Measurements from ENCODE around the gene HTR1D.
A peak's percentile ranks its signal among the peaks of the same experiment; 100 is the strongest.

HTR1D gene

DNA sequence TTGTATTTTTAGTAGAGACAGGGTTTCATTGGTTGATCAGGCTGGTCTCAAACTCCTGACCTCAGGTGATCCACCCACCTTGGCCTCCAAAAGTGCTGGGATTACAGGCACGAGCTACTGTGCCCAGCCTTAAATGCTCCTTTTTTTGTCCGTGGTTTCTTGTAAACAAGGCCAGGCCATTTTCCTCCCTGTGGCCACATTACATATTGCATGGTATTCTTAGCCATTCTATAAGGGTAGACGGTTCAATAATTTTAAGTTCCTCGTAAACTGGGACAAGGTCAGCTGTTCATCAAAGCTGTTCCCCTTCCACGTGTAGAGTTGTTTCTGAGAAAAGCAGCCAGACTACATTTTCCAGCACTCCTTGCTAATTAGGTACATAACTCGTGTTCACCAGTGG lies 38.4 kb downstream of the HTR1D start:
- FAIRE-seq: no peak

DNA sequence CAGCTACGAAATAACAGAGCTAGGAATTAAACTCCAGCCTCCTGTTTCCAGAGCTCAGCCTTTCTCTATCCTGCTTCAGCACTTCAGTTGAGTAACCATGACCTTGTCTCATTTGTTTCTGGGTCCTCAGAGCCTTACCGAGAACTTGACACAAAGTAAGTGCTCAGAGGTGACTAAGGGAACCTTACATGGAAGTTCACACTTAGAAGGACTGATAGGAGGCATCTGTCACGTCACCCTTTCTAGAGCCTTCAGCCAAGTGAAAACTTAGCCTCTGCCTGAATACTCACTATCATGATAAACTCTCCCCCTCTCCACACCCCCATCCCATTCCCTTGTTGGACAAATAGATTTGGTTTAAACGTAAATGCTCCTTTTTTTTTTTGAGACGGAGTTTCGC lies 38.9 kb downstream of the HTR1D start:
- no peak for FAIRE-seq

DNA sequence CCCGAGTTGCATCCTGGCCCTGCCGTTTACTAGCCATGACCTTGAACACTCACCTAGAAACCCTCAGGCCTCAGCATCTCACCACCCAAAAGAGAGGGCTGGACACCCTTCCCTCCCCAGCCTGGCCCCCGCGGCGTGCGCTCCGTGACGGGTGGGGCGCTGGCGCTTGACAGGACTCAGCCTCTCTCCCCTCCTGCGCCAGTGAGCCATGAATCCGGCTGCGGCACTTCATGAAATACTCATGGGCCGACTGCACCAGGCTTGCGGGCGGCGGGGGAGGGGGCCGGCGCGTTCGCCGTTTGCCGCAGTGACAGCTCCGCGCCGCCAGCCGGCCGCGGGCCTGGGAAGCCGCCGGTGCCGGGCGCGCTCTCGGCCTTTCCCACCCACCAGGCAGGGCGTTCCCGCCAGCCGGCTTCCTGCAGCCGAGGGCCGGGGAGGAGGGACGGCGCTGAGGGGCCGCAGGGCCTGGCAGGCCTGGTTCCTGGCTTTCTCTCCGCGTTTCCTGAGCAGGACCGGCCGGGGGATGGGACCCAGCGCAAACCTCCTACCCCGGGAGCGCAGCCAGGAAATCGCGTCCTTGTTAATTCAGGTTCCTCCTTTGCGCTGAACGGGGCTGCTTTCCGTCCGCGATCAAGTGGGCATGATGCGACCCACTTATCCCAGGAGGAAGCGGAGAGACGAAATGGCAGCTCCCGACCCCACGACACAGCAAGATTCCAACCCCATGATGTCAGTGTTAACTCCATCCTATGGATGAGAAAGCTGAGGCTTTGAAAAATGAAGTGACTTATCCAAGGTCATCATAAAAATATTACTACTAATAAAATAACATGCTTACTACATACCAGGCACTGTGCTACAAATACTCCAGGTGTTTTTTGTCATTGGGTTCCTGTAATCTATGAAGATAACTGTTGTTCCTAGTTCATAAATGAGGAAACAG lies 39.6 kb downstream of the HTR1D start:
- FAIRE-seq: no peak

DNA sequence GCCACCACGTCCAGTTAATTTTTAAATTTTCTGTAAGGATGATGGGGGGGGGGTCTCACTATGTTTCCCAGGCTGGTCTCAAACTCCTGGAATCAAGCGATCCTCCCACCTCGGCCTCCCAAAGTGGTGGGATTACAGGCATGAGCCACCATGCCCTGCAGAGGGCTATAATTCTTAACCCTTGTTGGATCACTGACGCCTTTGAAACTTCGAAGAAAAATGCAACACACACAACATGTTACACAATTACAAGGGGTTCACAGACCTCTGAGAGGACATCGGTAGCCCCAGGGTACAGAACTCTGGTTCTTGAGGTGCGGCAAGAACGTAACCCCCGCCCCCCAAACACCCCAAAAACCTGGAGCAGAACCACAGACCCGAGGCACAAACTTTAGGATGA lies 40.3 kb downstream of the HTR1D start:
- FAIRE-seq: no peak

DNA sequence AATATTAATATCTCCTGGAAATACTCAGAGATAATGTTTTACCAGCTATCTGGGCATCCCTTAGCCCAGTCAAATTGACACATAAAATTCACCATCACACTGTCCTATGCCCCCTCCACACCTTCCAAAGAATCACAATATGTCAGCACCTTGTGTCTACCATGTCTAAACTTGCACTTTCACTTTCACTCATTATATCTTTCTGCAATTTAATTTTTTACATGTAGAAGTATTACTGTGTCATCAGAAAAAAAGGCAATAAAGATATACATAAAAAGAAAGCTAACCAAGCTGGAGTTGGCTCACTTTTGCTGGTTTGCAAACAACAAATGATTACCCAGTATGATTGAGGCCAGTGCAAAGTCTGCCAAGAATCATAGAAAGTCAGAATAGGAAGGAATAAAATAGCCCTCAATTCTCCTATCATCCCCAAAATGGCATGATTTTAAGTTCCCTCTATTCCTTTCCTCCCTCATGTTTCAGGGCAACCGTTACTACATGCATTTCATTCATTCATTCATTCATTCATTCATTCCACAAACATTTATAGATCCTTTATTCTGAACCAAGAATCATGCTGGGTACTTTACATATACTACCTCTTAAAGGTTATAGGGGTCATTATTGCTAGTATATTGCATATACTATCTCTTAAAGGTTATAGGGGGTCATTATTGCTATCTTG lies 42.7 kb downstream of the HTR1D start:
- FAIRE-seq: no peak

DNA sequence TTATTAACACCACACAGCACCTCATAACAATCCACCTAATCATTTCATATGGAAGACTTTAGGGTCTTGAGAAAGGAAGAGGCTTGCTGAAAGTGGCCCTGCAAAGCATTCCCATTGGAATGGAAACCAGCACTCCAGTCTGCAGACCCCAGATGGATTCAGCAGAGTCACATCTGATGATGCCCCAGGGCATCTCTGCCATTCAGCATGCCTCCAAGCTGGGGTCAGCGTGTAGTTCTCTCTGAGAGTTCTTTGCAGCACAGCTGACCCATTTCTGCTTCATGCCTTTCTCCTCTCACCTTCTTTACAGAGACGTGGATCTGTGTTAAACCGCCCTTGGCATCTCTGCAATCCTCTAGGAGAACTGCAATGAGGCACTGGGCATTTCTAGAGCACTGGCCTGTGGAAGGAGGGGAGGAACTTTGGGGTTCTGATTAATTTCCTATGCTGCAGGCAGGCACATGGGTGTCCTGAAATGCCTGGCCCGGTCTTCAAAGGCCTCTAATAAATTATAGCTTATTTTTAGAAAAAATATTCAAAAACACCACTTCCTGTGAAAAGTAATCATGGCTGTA lies 46.0 kb downstream of the HTR1D start:
- no peak for FAIRE-seq

DNA sequence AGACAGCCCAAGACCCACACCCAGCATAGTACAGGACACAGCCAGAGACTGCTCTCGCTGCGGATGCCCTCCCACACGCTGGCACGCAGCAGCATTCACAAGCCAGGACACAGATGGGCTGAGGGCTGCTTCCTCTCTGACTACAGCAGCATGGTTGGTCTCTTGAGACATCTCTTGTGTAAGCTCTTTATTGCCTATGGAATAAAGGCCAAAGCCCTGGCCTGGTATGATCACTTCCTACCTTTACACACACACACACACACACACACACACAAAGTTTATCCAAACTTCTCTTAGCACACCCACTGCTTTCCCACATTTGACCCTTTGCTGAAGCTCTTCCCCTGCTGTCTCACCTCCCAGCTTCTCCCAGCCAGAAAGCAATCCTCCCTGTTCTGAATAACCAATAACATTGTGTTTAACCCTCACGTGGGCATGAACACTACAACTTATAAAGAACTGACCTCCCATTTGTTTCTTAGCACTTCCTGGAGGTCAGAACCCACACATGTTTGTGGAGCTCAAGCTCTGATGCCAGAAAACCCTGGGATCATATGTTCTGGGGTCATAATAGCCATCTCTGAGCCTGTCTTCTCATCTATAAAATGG lies 47.5 kb downstream of the HTR1D start:
- FAIRE-seq: no peak

DNA sequence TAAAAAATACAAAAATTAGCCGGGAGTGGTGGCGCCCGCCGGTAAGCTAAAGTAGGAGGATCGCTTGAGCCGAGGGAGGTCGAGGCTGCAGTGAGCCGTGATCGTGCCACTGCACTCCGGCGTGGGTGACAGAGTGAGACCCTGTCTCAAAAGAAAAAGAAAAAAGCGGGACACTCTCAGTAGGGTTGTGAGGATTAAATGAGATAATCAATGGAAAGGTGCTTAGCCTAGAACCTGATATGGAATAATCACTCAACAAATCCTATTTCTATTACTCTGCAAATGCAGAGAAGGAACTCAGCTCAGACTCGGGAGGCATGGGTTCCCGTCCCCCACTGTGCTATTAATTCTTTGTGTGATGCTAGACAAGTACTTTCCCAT lies 48.1 kb downstream of the HTR1D start:
- no peak for FAIRE-seq

DNA sequence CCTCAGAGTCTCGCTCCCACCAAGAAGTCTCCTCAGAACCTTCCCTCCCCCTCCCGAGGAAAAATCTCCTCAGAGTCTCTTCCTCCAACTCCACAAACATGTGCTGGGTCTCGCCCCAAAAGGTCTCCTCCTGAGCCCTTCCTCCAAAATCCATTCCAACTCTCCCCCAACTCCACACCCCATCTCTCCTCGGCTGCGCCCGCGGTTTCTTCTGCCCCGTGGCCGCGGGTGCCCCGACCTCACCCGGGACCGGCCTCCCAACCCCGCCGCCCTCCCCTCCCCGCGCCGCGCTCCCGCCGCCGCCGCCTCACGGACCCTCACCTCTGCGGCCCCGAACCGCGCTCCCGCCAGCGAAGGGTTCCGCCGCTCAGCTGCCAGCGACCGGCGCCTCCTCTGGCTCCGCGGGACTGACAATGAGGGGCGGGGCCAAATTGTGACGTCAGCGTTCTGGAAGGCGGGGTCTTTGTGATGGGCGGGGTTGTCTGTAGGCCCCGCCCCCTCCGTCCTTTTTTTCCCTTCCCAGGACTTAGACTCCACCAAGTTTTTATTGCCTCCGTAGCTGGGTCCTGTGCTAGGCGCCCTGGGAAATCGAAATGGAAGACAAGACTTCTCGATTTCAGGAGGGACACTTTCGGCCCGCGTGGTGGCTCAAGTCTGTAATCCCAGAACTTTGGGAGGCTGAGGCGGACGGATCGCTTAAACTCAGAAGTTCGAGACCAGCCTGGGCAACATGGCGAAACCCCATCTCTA lies 48.7 kb downstream of the HTR1D start, which contains the start of gene LUZP1:
Gene LUZP1, minus strand, starts transcription at position 412 of the 750 bp plus-strand sequence.
- peak; percentile 94 for FAIRE-seq

DNA sequence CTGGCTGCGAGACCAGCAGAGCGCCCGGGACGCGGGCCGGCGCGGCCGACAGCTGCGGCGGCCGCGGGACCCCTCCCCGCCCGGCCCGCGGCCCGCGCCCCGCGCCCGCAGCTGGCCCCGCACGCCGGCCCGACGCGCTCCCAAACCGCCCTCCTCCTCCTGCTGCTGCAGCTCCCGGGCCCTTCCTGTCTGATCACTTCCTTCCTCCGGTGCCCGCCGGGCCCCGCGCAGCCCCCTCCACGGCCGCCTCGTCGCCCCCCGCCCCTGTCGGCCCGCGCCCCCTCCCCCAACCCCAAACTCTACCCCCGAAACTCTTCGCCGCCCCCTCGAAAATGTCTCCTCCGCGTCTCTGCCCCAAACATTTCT lies 49.2 kb downstream of the HTR1D start:
- FAIRE-seq: no peak

DNA sequence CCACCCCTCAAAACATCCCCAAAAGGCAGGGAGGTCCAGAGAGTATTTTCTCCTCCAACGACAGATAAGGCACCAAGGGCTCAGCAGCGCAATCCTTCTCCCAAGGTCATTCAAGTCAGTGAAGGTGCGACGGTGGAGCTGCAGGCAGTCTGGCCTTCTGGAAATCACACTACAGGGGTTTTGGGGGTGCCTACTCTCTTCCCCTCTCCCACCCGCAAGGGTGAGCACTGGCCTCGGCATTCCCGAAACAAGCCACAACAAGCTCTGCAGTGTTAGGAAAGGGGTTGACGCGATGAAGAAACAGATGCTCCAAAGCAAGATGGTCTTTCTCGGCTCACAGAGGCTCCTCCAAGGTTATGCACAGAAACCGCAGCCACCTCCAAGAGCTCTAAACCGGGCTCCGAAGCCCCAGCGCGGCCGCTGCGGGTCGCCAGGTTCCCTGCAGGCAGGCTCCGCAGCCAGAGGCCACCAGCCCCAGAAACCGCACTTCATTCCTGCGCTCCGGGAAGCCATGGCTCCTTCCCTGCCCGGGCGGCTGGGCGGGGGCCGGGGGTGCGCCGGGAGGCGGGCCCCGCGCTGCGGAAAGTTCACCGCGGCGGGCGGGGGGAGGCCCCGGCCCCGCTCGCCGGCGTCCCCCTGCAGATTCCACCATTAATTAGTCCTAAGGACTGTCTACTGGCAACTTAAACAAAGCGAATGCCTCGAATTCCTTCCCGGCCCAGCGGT lies 49.8 kb downstream of the HTR1D start:
- no peak for FAIRE-seq

DNA sequence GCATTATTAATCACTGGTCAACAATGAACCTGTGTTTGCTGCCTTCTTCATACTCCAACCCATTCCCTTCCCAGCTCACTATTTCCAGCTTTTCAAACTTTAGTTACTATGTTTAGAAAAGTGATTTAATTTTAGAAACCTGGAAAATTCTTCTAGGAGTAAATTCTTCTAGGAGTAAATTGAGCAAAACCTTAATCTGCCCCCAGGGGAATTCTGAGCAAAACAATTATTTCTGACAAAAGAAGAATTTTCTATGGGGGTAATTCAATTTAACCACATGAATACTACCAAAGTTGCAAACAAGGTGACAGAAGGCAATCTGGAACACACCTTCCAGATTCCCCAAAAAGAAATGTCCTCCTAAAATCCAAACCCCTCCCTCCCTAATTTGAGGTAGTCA lies 50.4 kb downstream of the HTR1D start:
- FAIRE-seq: no peak

DNA sequence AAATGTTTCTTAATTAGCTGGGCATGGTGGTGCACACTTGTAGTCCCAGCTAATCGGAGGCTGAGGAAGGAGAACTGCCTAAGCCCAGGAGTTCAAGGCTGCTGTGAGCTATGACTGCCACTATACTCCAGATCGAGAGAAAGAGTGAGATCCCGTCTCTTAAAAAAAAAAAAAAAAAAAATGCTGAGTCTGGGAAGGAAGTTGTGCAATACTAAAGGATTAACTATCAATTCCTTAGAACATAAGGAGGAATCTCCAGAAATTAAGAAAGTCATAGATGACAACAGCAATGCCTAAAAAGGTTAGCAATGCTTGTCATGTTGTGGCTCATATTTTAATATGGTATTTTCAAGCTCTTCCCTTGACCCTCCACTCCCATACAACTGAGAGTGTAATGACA lies 53.9 kb downstream of the HTR1D start:
- FAIRE-seq: no peak

DNA sequence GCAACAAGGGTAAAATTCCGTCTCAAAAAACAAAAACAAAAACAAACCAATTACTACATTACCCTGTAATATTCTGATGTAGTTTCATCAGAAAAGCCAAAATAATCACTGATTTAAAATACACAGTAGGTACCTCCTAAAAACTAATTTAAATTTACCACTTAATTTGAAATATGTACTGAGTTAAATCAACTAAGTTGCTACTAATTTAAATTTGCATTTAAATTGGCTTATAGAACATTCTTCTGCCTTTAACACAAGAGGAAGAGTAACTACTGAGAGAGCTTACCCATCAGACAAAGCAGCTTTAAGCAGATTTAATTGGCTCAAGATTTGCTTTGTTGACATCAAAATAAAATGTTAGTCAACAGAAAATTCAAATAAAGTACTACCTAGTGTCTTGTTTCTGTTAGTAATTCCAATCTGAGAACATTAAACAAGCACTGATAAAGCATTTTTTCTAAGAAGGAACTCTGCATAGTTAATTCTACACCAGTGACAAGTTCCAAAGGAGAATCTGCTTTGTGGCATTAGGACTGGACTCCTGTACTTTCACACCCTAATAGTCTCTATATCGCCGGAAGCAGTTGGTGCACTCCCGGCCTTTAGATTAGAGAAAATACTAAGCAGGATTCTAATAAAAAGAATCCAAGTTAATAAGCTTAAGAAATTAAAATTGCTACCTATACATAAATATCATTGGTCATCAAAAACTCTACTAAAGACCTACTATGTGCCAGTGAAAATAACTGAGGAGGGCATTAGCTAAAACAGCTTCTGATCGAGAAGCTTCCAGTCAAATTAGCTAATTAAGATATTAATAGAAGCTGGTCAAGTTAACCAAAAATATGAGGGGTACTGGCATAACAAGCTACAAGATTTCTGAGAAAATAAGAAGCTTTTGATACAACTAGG lies 57.1 kb downstream of the HTR1D start:
- FAIRE-seq: no peak

DNA sequence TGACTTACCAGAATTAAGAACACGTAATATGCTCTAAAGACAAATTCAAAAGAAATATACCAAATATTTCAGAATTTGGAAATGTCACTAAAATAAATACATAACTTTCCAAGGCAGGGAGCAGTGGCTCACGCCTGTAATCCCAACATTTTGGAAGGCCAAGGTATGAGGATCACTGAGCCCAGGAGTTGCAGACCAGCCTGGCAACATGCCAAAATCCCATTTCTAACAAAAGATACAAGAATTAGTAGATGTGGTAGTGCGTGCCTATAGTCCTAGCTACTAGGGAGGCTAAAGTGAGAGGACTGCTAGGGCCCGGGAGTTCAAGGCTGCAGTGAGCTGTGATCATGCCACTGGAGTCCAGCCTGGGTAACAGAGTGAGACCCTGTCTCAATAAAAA lies 60.4 kb downstream of the HTR1D start:
- no peak for FAIRE-seq

DNA sequence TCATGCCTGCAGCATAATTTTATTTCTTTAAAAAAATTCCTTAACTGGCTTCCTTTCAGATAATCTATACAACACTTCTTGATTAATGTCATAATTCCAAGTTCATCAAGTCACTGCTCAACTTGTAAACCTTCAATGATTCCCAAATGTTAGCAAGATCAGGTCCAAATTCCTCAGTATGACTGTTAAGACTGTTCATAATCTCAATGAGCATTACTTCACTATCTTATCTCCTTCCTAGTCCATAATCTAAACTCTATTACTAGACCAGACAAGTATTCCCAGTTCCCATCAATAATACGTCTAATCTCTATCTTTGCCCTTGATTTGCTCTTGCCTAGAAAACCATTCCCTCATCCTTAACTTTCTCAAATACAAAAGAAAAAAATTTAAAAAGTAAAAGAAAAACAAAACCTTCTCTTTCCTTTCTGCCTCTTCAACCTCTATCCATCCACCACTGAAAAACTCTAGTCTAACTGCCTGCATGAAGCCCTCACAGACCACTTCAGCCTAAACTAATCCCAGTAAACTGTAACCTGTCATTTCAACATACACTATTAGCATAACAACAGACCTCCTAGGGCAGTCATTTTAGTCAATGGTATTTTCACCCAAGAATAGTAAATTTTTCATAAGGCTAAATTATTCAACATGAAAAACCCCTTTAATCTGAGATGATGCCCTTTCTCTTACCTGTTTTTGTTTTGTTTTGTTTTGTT lies 64.2 kb downstream of the HTR1D start:
- peak; percentile 34 for FAIRE-seq

DNA sequence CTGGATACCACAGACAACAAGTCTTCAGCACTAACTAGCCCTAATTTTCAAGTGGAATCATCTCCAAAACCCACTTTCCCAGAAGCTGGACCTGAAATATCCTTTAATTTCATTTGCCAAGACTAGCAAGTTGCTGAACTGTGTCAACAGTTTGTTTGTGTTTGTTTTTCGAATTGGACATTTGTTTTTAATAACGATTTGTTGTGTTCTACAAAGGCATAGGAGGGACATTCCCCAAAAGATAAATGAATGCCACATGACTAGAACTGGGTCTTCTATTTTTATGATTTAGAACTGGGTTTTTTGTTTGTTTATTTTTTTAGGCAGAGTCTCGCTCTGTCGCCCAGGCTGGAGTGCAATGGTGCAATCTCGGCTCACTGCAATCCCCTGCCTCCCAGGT lies 66.6 kb downstream of the HTR1D start:
- FAIRE-seq: no peak

DNA sequence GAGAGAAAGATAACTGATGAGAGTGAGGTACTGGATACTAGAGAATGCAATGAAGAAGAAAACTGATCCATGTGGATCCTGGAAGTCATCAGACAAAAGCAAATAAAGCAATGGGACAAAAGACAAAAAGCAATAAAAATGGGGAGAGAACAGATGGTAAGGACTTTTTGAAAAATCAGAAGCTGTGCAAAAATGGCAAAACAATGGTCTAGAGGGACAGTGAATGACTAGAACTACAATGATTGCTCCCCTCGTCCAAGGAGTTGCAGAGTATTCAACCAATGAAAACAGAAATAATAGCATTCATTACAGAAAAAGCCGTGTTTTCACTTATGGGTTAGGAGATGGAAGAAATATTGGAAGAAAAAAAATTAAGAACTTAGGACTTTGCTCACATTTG lies 67.2 kb downstream of the HTR1D start:
- no peak for FAIRE-seq

DNA sequence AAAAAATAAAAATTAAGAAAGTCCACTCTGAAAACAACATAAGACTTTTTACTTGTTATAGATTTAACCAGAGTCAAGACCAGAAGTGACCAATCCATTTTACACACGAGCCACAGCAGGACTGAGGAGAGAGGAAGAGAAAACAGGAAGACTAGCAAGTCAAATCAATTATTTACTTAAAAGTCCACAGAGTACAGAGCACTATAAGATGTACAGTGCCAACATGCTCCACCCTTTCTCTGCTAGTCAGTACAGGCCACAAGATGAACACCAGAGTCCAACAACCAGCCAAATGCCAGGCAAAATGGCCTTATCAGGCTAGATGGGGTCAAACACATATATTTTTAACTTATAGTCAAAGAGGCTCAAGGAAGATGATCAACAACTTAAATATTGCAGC lies 68.2 kb downstream of the HTR1D start:
- no peak for FAIRE-seq

DNA sequence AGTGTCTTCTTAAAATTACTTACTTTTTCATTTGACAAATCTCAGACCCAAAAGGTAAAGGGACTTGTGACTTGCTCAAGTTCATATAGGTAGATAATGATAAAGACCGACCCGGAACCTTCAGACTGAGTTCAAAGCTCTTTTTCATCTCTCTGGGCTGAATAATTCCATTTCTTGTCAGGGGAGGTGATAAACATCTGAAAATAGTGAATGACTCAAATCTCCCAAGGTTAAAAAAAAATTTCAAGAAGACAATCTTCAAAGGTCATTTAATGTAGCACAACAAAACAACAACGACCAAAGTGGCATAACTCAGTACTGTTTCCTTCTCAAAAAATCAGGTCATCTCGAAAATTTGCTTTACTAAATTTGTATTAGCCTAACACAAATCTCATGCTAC lies 69.2 kb downstream of the HTR1D start:
- FAIRE-seq: no peak

All from G401.6 (cell line).